BJ (cell line): ENCODE data around the gene PTPRE. TPM values are rescaled to one million over a fixed set of nuclear protein-coding genes. Genes with fewer than 3 reads are reported as not detected.

Experiments used
- CTCF ChIA-PET: fragments of 350-600 bp; formaldehyde crosslinking; extraction: SDS; loops from one replicate; lab custom pipeline; 2021; ENCODE audit warnings: antibody characterized with exemption, inconsistent platforms; lab: Yijun Ruan, JAX
- POLR2A ChIA-PET: fragments of 300-600 bp; sonication (Branson Sonifier 250); formaldehyde crosslinking; extraction: SDS; loops from one replicate; lab custom pipeline; 2021; ENCODE audit warnings: antibody characterized with exemption; lab: Charles Lee
- DNase-seq: peaks from one replicate; pipeline ENCODE4 v3.0.0-alpha.2; 2011; ENCODE audit warnings: low read depth
- H3K27me3 ChIP-seq: 2 replicates; pipeline ENCODE4 v1.6.0; 2011; ENCODE audit warnings: low read length; ENCODE audit not compliant: control insufficient read depth, insufficient read depth
- H3K36me3 ChIP-seq: 2 replicates; pipeline ENCODE4 v1.5.1; 2011; ENCODE audit warnings: low read length; ENCODE audit not compliant: control insufficient read depth, insufficient read depth
- H3K4me3 ChIP-seq: 2 replicates; pipeline ENCODE4 v1.5.1; 2011; ENCODE audit warnings: low read depth, mild to moderate bottlenecking, control low read depth, low read length
- polyA plus RNA-seq: library from polyadenylated mRNA; depleted of rRNA; stranded (reverse); fragments of >200 nt; gene quantifications from 2 replicates; pipeline ENCODE4 v1.2.3, GENCODE V29; 2011
- TF ChIP-seq, protein P1 (sequence below): IDR thresholded peaks from 2 replicates; pipeline ENCODE4 v1.5.1; 2011; ENCODE audit warnings: low read depth, mild to moderate bottlenecking, control low read depth, inconsistent platforms, low read length, moderate library complexity; ENCODE audit not compliant: insufficient read depth

The PTPRE gene
- polyA plus RNA-seq, 1 experiment = 0.09 TPM

DNA sequence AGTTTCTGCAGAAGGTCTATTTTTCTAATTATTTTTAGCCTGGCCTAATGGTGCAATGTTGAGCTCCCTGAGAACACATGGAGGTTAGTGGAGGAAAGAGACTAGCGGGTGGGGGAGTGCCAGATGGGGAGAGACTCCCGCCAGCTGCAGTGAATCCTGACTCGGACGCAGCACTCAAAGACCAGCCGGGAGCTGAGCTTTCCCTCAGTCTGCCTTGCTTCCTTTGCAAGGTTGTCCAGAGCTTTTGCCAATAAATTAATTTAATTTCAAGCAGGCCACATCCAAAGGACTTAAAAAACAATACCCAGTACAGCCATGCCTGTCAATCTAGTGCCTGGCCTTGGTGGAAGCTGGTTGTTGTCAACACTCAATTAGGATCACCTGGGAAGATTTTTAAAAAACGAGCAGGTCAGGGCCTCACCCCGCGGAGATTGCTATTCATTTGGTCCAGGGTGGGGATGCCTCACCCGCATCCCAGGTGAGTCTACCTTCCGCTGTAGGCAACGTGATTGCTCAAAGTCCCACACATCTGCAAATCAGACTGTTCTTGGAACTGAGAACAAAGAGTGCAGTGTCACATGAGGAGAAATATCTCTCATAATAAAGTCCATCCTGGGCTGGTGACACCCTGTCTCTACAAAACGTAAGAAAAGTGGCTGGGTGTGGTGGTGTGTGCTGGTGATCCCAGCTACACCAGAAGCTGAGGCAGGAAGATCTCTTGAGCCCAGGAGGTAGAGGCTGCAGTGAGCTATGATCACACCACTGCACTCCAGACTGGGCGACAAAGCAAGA is 18.2 kb upstream of the PTPRE start:
- CTCF ChIA-PET = interaction anchor here (1.1 to 1.2 kb wide), 2 partner anchors 12 to 100 kb away, joined by 3 read pairs; no protein-coding TSS in a partner anchor
- POLR2A ChIA-PET = no interaction called here
- Histone ChIP-seq H3K4me3 (no peak overlapping the region), H3K27me3 (peaks cover 3% of the 10 kb centered on the region; the same call in 1 of the 2 replicates), H3K36me3 (no peaks in the 10 kb centered on the region)
- DNase-seq = no peak
- TF ChIP-seq, protein P1, sequence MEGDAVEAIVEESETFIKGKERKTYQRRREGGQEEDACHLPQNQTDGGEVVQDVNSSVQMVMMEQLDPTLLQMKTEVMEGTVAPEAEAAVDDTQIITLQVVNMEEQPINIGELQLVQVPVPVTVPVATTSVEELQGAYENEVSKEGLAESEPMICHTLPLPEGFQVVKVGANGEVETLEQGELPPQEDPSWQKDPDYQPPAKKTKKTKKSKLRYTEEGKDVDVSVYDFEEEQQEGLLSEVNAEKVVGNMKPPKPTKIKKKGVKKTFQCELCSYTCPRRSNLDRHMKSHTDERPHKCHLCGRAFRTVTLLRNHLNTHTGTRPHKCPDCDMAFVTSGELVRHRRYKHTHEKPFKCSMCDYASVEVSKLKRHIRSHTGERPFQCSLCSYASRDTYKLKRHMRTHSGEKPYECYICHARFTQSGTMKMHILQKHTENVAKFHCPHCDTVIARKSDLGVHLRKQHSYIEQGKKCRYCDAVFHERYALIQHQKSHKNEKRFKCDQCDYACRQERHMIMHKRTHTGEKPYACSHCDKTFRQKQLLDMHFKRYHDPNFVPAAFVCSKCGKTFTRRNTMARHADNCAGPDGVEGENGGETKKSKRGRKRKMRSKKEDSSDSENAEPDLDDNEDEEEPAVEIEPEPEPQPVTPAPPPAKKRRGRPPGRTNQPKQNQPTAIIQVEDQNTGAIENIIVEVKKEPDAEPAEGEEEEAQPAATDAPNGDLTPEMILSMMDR = no peak

DNA sequence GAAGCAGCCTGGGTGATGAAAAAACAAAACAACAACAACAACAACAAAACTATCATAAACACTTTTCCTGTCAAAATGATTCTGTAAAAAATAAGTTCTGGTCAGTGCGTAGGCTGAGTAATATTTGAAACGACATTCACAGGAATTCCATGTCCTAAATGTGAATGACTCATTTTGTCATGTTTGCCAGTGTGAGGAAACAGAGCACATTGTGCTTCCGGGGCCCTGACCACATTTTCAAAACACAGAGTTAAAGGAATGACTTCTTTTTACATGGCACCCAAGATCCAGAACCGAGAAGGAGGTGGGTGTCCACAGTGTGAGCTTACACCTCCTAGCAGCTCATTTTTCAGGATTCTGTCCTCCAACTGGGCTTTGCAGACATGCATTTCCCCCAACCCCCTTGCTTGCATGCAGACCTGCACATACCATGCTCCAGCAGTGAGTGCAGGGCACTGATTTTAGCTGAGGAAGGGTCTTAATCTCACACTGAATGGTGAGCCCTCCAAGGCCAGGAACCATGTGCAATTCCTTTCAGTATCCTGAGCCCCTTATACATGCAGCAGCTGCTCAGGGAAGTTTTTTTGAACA is 17.2 kb upstream of the PTPRE start:
- POLR2A ChIA-PET = no interaction called here
- H3K4me3 ChIP-seq = no peak overlapping the region
- CTCF ChIA-PET = interaction anchor here (0.7 to 1.2 kb wide), 4 partner anchors 11 to 714 kb away, joined by 3 read pairs; no protein-coding TSS in a partner anchor
- TF ChIP-seq, protein P1 = no peak
- peaks cover 3% of the 10 kb centered on the region; the same call in 1 of the 2 replicates for H3K27me3 ChIP-seq
- no peak for DNase-seq
- H3K36me3 ChIP-seq = no peaks in the 10 kb centered on the region

DNA sequence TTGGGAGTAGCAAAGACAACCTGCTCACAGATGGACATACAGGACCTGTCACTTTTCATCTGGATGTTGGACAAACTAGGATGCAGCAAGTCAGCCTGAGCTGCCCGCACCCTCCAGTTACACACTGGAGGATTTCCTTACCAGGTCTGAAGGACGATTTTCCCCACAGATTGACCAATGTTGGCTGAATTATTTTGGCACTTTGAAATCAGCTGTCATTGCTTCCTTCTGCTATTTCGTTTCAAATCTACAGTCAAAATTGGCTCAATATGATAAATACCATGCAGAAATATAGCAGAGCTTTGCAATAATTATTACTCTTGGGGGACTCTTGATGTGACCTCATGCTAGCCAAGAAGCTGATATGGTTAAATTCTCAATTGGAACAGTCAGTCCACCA is 16.7 kb upstream of the PTPRE start:
- CTCF ChIA-PET = interaction anchor here (0.5 to 1.2 kb wide), 4 partner anchors 99 to 1081 kb away, joined by 3 read pairs; no protein-coding TSS in a partner anchor
- H3K27me3 ChIP-seq = peaks cover 3% of the 10 kb centered on the region; the same call in 1 of the 2 replicates
- no peak for DNase-seq
- no peak overlapping the region for H3K4me3 ChIP-seq
- H3K36me3 ChIP-seq = no peaks in the 10 kb centered on the region
- TF ChIP-seq, protein P1 = no peak
- POLR2A ChIA-PET = no interaction called here

DNA sequence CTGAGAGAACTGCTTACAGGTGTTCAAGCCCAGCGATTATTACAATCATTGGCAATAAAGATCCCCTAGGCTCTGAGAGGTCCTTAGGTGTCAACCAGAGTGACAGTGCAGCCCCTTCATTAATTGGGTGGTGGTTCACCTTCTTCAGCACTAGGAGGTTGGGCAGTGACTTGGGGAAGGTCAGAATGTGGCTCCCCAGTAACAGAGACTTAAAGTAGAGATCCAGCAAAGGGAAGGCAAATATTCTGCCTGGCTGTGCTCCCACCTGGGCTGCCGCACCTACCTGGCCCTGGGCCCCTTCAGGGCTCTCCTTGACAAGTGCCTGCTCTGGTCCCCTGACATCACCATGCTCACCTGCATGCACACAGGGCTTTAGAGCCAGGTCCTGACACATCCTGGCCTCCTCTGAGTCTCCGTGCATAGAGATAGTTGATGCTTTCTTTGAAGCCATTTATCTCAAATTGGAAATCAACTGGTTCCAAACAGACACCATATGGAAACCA is 16.0 kb upstream of the PTPRE start:
- CTCF ChIA-PET = interaction anchor here (0.5 kb wide), 1 partner anchor 1081 kb away, joined by 3 read pairs; no protein-coding TSS in a partner anchor

More for the DNA sequence above, 16.0 kb upstream of the PTPRE start:
- DNase-seq = no peak
- H3K4me3 ChIP-seq = no peak overlapping the region
- peaks cover 3% of the 10 kb centered on the region; the same call in 1 of the 2 replicates for H3K27me3 ChIP-seq
- POLR2A ChIA-PET = no interaction called here
- TF ChIP-seq, protein P1 = no peak
- no peaks in the 10 kb centered on the region for H3K36me3 ChIP-seq
